GM21423 (cell line): ENCODE measurements around the gene SGK2.
"Not testable (repeated sequence)": the region's sequence is repeated elsewhere in the genome, so short reads cannot be mapped to it uniquely, and the experiment has no call there.

Experiments
- ATAC-seq: cut with Tn5 transposase; IDR thresholded peaks from one replicate; pipeline ENCODE4 v1.9.1; 2021; ENCODE audit warnings: mild to moderate bottlenecking, moderate library complexity; ENCODE audit not compliant: unreplicated experiment

The SGK2 gene

GRCh38 chr20:43563429-43563828, 4.6 kb downstream of the SGK2 start:
- no peak for ATAC-seq

- ATAC-seq = no peak
These were observed 5.2 kb downstream of the SGK2 start for GRCh38 chr20:43563991-43564390.

- no peak for ATAC-seq
These were observed 5.6 kb downstream of the SGK2 start for GRCh38 chr20:43564455-43564854.

GRCh38 chr20:43564993-43565757, 6.3 kb downstream of the SGK2 start:
- ATAC-seq = no peak

- ATAC-seq = no peak
These were observed 6.9 kb downstream of the SGK2 start for GRCh38 chr20:43565758-43566104.

- ATAC-seq = no peak
These were observed 8.7 kb downstream of the SGK2 start for GRCh38 chr20:43567477-43567876.

- no peak for ATAC-seq
These were observed 9.9 kb downstream of the SGK2 start for GRCh38 chr20:43568706-43569105.

- ATAC-seq = no peak
These were observed 10.5 kb downstream of the SGK2 start for GRCh38 chr20:43569282-43569681.

- ATAC-seq = no peak
These were observed 11.7 kb downstream of the SGK2 start for GRCh38 chr20:43570496-43570895.

- ATAC-seq = no peak
These were observed 12.5 kb downstream of the SGK2 start for GRCh38 chr20:43571310-43571709.

GRCh38 chr20:43571771-43572170, 12.9 kb downstream of the SGK2 start:
- ATAC-seq = no peak

GRCh38 chr20:43572891-43573290, 14.1 kb downstream of the SGK2 start:
- ATAC-seq = no peak

- ATAC-seq = no peak
These were observed 17.3 kb downstream of the SGK2 start for GRCh38 chr20:43576108-43576507.

GRCh38 chr20:43579861-43580793, 21.3 kb downstream of the SGK2 start:
- no peak for ATAC-seq

GRCh38 chr20:43583133-43583864, 24.5 kb downstream of the SGK2 start:
- ATAC-seq = no peak

- no peak for ATAC-seq
These were observed 25.2 kb downstream of the SGK2 start for GRCh38 chr20:43583982-43584432.

- ATAC-seq = no peak
These were observed 25.8 kb downstream of the SGK2 start for GRCh38 chr20:43584448-43585136.

- no peak for ATAC-seq
These were observed 27.8 kb downstream of the SGK2 start for GRCh38 chr20:43586641-43587040.

GRCh38 chr20:43588526-43588925, 29.7 kb downstream of the SGK2 start:
- not testable (repeated sequence) for ATAC-seq

GRCh38 chr20:43590036-43590391, 31.2 kb downstream of the SGK2 start:
- no peak for ATAC-seq
